Endothelial cell of umbilical vein (primary cell): Measurements from ENCODE around the gene WNT8A. TPM values are rescaled to one million over a fixed set of nuclear protein-coding genes. Genes with fewer than 3 reads are reported as not detected.

Experiments used
- BruUV-seq: library from RNA; stranded (reverse); fragments of 400-500 nt; replicated peaks from 2 replicates; lab custom pipeline; 2021; lab: Mats Ljungman, UMichigan
- CTCF ChIA-PET: fragments of 300-600, 350-600 bp; sonication (Branson Sonifier 250); formaldehyde crosslinking; loops from one replicate; lab custom pipeline; 2021; ENCODE audit warnings: antibody characterized with exemption, inconsistent platforms; lab: Charles Lee
- POLR2A ChIA-PET: fragments of 300-600, 350-600 bp; sonication (Branson Sonifier 250); formaldehyde crosslinking; loops from one replicate; lab custom pipeline; 2021; ENCODE audit warnings: antibody characterized with exemption, inconsistent platforms; lab: Charles Lee
- DNase-seq: peaks from one replicate; pipeline ENCODE4 v3.0.0-alpha.2; 2011; ENCODE audit warnings: low read depth, low spot score
- FAIRE-seq: peaks from 2 replicates; lab custom pipeline; 2011; peaks lifted over from hg19 to GRCh38; lab: Jason Lieb, UNC
- H2AFZ ChIP-seq: 2 replicates; pipeline ENCODE4 v1.6.0; 2012; ENCODE audit warnings: low read depth, low read length, control low read depth, inconsistent platforms
- H3K27ac ChIP-seq: 2 replicates; pipeline ENCODE4 v1.5.1; 2011; ENCODE audit warnings: low read depth, mild to moderate bottlenecking, control low read depth, low read length, moderate library complexity; ENCODE audit not compliant: insufficient read depth
- H3K27me3 ChIP-seq, 2 experiments: 2 replicates each; pipeline versions ENCODE4 v1.6.0 to v1.6.1; 2011; ENCODE audit warnings: low read length in 2 of 2, mixed read lengths in 1 of 2; ENCODE audit not compliant: control insufficient read depth in 2 of 2, insufficient read depth in 2 of 2
- H3K36me3 ChIP-seq, 2 experiments: 2 replicates in 1 of 2; 3 replicates in 1 of 2; pipeline ENCODE4 v1.5.1; 2011; ENCODE audit warnings: low read length in 2 of 2, mild to moderate bottlenecking in 1 of 2, moderate library complexity in 1 of 2; ENCODE audit not compliant: control insufficient read depth in 2 of 2, insufficient read depth in 2 of 2; ENCODE audit errors: extremely low read depth in 1 of 2
- H3K4me1 ChIP-seq: 3 replicates; pipeline ENCODE4 v1.5.1; 2011; ENCODE audit warnings: mild to moderate bottlenecking, low read length; ENCODE audit not compliant: control insufficient read depth, insufficient read depth; ENCODE audit errors: extremely low read depth
- H3K4me2 ChIP-seq: 2 replicates; pipeline ENCODE4 v1.6.1; 2011; ENCODE audit warnings: low read length, control low read depth, mixed read lengths; ENCODE audit not compliant: insufficient read depth
- H3K4me3 ChIP-seq, 3 experiments: fragments of 200-600 bp in 1 of 3; sonication (generic), shearing (Covaris generic) in 1 of 3; replicated peaks in 1 of 3; 2 replicates each; pipeline ENCODE4 v1.5.1; 2011 to 2016; ENCODE audit warnings: control low read depth in 3 of 3, low read length in 3 of 3, mild to moderate bottlenecking in 2 of 3, inconsistent platforms in 1 of 3, low read depth in 1 of 3, moderate library complexity in 1 of 3; ENCODE audit not compliant: insufficient read depth in 1 of 3
- H3K79me2 ChIP-seq: 2 replicates; pipeline ENCODE4 v1.6.0; 2012; ENCODE audit warnings: low read length, inconsistent platforms; ENCODE audit not compliant: control insufficient read depth, insufficient read depth
- H3K9ac ChIP-seq: replicated peaks from 2 replicates; pipeline ENCODE3; 2011; ENCODE audit warnings: low read length, control low read depth; ENCODE audit not compliant: insufficient read depth; ENCODE audit errors: extremely low read depth
- H3K9me1 ChIP-seq: replicated peaks from 3 replicates; pipeline ENCODE4 v1.6.0; 2011; ENCODE audit warnings: mild to moderate bottlenecking, low read length; ENCODE audit not compliant: control insufficient read depth, insufficient read depth; ENCODE audit errors: extremely low read depth
- H3K9me3 ChIP-seq: replicated peaks from 2 replicates; pipeline ENCODE4 v1.5.1; 2012; ENCODE audit warnings: low read length, inconsistent platforms; ENCODE audit not compliant: control insufficient read depth, insufficient read depth
- H4K20me1 ChIP-seq: replicated peaks from 2 replicates; pipeline ENCODE3; 2011; ENCODE audit warnings: mild to moderate bottlenecking, low read length; ENCODE audit not compliant: control insufficient read depth, insufficient read depth; ENCODE audit errors: extremely low read depth
- EZH2 ChIP-seq: IDR thresholded peaks from 2 replicates; pipeline ENCODE4 v1.6.1; 2012; ENCODE audit warnings: borderline replicate concordance, low read depth, mild to moderate bottlenecking, moderate library complexity, low read length, inconsistent platforms; ENCODE audit not compliant: severe bottlenecking
- FOS ChIP-seq: IDR thresholded peaks from 2 replicates; pipeline ENCODE4 v1.6.1; 2011; ENCODE audit warnings: mild to moderate bottlenecking, low read length, moderate library complexity, borderline replicate concordance; ENCODE audit not compliant: insufficient read depth
- GATA2 ChIP-seq: IDR thresholded peaks from 2 replicates; pipeline ENCODE4 v1.7.0; 2011; ENCODE audit warnings: low read depth, mild to moderate bottlenecking, moderate library complexity, mixed read lengths, low read length; ENCODE audit not compliant: insufficient read length, insufficient read depth
- JUN ChIP-seq: IDR thresholded peaks from 2 replicates; pipeline ENCODE4 v1.6.1; 2011; ENCODE audit warnings: borderline replicate concordance, low read depth; ENCODE audit not compliant: insufficient read length, insufficient read depth
- MYC ChIP-seq: IDR thresholded peaks from one replicate; pipeline ENCODE4 v1.6.1; 2011; ENCODE audit warnings: mild to moderate bottlenecking, low read depth, low read length
- POLR2A ChIP-seq: IDR thresholded peaks from 2 replicates; pipeline ENCODE4 v1.6.1; 2012; ENCODE audit warnings: low read depth, mild to moderate bottlenecking, control low read depth, low read length
- POLR2AphosphoS5 ChIP-seq: IDR thresholded peaks from 2 replicates; pipeline ENCODE4 v1.6.1; 2012; ENCODE audit warnings: low read depth, mild to moderate bottlenecking, control low read depth, low read length, moderate library complexity; ENCODE audit not compliant: insufficient read depth
- dilution Hi-C: fragments of 300-500 bp; cut with MboI; formaldehyde crosslinking; loops from one replicate; pipeline ENCODE4 v1.15.0; 2019; ENCODE audit warnings: low sequenced_read_pairs; ENCODE audit not compliant: extremely low pct_ligation_motif_present
- intact Hi-C: fragments of 100-400 bp; cut with micrococcal nuclease; formaldehyde crosslinking; loops from one replicate; pipeline ENCODE4 v1.10.0; 2022
- polyA plus RNA-seq, 4 experiments: library from polyadenylated mRNA; depleted of rRNA in 3 of 4; stranded (reverse) in 3 of 4; unstranded in 1 of 4; fragments of >200 nt; gene quantifications; 2 replicates each; pipeline versions ENCODE4 v1.2.1 to v1.2.3, GENCODE V29; 2011 to 2012; ENCODE audit warnings: missing spikeins in 1 of 4
- total RNA-seq: library from RNA; stranded (reverse); gene quantifications from 2 replicates; pipeline ENCODE4 v1.2.3, GENCODE V29; 2021
- TF ChIP-seq, protein P1 (sequence below): IDR thresholded peaks from 2 replicates; pipeline ENCODE4 v1.6.1; 2011; ENCODE audit not compliant: insufficient read depth, insufficient read length
- TF ChIP-seq, protein P2 (sequence below), 2 donors: IDR thresholded peaks; 1 replicate in 1 of 2; 2 replicates in 1 of 2; pipeline ENCODE4 v1.5.1; 2011; ENCODE audit warnings: low read length in 2 of 2, mild to moderate bottlenecking in 2 of 2, moderate library complexity in 2 of 2, control low read depth in 1 of 2, inconsistent platforms in 1 of 2, low read depth in 1 of 2; ENCODE audit not compliant: insufficient read depth in 1 of 2; ENCODE audit errors: extremely low read depth in 1 of 2

Gene WNT8A
- total and polyA plus RNA-seq, 2 donors (not counting 3 experiments of a cell fraction or from before 2014, with no cell fraction given) = not detected

DNA sequence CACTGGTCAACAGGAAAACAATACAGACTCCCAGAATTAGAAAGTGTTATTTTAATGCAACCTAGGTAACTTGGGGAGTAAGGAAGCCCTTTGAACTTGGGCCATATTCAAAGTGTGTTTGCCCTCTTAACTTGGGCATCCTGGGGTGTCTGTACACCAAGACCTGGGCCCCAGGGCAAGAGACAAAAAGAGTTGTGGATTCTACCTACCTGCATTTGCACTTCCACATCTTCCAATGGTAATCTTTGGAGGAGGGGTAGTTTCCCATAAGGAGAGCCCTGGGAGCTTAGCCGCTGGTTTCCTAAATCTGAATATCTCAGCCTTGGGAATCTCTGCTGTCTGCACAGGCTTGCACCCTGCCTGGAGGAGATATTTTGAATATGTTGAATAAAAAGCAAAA is 8.5 kb downstream of the WNT8A start:
- no peak for DNase-seq
- Histone ChIP-seq H3K27me3 (peaks cover 20 to 42% of the 10 kb centered on the region in 2 experiments), H3K9ac (no peak overlapping the region), H3K27ac (no peak overlapping the region), H3K9me3 (no peaks in the 10 kb centered on the region), H2AFZ (no peak overlapping the region), H4K20me1 (no peaks in the 10 kb centered on the region), H3K36me3 (no peaks in the 10 kb centered on the region), H3K4me1 (no peaks in the 10 kb centered on the region), H3K4me2 (no peak overlapping the region), H3K4me3 (no peak overlapping the region), H3K79me2 (no peaks in the 10 kb centered on the region), H3K9me1 (no peaks in the 10 kb centered on the region)
- dilution Hi-C loops = no loop called here
- FAIRE-seq = no peak
- BruUV-seq = no TSS peak
- intact Hi-C loops = no loop called here
- CTCF ChIA-PET = interaction anchor here (1.1 to 2.2 kb wide), 2 partner anchors 13 to 56 kb away, joined by 3 to 9 read pairs; no protein-coding TSS in a partner anchor
- TF ChIP-seq JUN (no peak), MYC (no peak), POLR2A (no peak), FOS (no peak), POLR2AphosphoS5 (no peak), GATA2 (no peak), EZH2 (no peak)
- TF ChIP-seq, protein P1, sequence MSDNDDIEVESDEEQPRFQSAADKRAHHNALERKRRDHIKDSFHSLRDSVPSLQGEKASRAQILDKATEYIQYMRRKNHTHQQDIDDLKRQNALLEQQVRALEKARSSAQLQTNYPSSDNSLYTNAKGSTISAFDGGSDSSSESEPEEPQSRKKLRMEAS = no peak
- TF ChIP-seq, protein P2, sequence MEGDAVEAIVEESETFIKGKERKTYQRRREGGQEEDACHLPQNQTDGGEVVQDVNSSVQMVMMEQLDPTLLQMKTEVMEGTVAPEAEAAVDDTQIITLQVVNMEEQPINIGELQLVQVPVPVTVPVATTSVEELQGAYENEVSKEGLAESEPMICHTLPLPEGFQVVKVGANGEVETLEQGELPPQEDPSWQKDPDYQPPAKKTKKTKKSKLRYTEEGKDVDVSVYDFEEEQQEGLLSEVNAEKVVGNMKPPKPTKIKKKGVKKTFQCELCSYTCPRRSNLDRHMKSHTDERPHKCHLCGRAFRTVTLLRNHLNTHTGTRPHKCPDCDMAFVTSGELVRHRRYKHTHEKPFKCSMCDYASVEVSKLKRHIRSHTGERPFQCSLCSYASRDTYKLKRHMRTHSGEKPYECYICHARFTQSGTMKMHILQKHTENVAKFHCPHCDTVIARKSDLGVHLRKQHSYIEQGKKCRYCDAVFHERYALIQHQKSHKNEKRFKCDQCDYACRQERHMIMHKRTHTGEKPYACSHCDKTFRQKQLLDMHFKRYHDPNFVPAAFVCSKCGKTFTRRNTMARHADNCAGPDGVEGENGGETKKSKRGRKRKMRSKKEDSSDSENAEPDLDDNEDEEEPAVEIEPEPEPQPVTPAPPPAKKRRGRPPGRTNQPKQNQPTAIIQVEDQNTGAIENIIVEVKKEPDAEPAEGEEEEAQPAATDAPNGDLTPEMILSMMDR (IDR thresholded peaks at IDR 0.05; ENCODE audit: extremely low read depth in 1 of 2, insufficient read depth in 1 of 2, low read depth in 1 of 2, low read length in 2 of 2) = no peak
- POLR2A ChIA-PET = no interaction called here
